IPS-20b (cell line): ENCODE measurements around the gene TFDP1.

Experiments
- H3K27ac ChIP-seq: one replicate; pipeline ENCODE4 v1.5.1; 2013; ENCODE audit warnings: low read length
- H3K27me3 ChIP-seq: 2 replicates; pipeline ENCODE4 v1.6.1; 2013; ENCODE audit warnings: mild to moderate bottlenecking, low read length, inconsistent platforms; ENCODE audit not compliant: insufficient read depth
- H3K36me3 ChIP-seq: 2 replicates; pipeline ENCODE4 v1.6.1; 2013; ENCODE audit warnings: low read depth, mild to moderate bottlenecking, inconsistent platforms, low read length, moderate library complexity; ENCODE audit not compliant: insufficient read depth
- H3K4me1 ChIP-seq: 2 replicates; pipeline ENCODE4 v1.6.1; 2013; ENCODE audit warnings: mild to moderate bottlenecking, control low read depth, inconsistent platforms, low read length, moderate library complexity; ENCODE audit not compliant: insufficient read depth
- H3K4me3 ChIP-seq: 2 replicates; pipeline ENCODE4 v1.5.1; 2013; ENCODE audit warnings: mild to moderate bottlenecking, low read length, inconsistent platforms
- H3K9ac ChIP-seq: 2 replicates; pipeline ENCODE4 v1.6.1; 2013; ENCODE audit warnings: low read depth, mild to moderate bottlenecking, inconsistent platforms, low read length, moderate library complexity
- H3K9me3 ChIP-seq: 2 replicates; pipeline ENCODE4 v1.6.1; 2013; ENCODE audit warnings: mild to moderate bottlenecking, low read depth, low read length, inconsistent platforms; ENCODE audit not compliant: insufficient read depth

TFDP1 gene

DNA sequence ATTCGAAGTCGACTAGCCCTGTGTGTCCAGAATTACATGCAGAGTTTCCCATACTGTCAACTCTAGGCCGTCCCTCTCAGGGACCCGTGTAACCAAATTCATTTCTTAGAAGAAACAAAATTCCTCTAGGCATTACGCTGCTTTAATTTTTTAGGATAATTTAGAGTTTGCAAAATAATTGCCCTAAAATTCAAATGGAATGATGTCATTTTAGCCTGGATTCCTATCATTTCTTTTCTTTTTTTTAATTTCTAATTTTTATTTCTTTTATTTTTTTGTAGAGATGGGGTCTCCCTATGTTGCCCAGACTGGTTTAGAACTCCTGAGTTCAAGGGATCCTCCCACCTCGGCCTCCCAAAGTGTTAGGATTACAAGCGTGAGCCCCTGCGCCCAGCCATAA is 74.8 kb downstream of the TFDP1 start:
- Histone ChIP-seq H3K9ac (no peak overlapping the region), H3K36me3 (no peaks in the 10 kb centered on the region), H3K27me3 (no peaks in the 10 kb centered on the region), H3K4me1 (no peaks in the 10 kb centered on the region), H3K9me3 (0 out of 2 replicates have a peak, but pooled peaks cover 2% of the 10 kb centered on the region), H3K27ac (no peak overlapping the region), H3K4me3 (no peak overlapping the region)

DNA sequence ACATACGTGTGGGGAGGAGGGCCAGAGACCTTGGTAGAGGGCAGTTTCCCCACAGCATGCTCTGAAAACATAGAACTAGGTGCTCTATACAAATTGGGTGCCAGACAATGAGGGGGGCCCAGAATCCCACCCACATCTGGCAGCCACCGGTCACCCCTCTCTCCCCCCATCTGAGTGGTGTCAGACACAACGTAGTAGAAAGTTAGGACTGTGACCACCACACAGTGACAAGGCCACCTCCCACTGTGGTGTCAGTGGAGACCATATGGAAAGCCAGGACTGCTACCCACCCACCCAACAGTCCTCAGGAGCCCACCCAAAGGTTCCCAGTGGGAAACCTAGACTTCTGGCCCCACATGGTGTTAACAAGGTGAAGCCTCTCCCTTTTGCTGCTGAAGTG is 75.5 kb downstream of the TFDP1 start:
- Histone ChIP-seq H3K27me3 (no peaks in the 10 kb centered on the region), H3K4me3 (no peak overlapping the region), H3K9ac (no peak overlapping the region), H3K4me1 (no peaks in the 10 kb centered on the region), H3K27ac (no peak overlapping the region), H3K36me3 (no peaks in the 10 kb centered on the region), H3K9me3 (0 out of 2 replicates have a peak, but pooled peaks cover 2% of the 10 kb centered on the region)

DNA sequence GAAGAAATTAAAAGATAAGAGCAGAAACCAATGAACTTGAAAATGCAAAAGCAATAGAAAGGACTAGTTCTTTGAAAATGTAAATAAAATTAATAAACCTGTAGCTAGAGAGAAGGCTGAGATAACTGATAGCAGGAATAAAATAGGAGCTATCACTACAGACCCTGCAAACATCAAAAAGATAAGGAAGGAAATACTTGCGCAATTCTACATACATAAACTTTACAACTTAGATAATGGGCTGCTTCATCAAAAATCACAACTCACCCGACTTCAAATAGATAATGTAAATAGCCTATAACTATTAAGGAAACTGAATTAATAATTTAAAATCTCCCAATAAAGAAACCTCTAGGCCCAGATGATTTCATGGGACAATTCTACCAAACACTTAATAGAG is 77.0 kb downstream of the TFDP1 start:
- Histone ChIP-seq H3K36me3 (no peaks in the 10 kb centered on the region), H3K27ac (no peak overlapping the region), H3K27me3 (no peaks in the 10 kb centered on the region), H3K4me3 (no peak overlapping the region), H3K4me1 (no peaks in the 10 kb centered on the region), H3K9ac (no peak overlapping the region), H3K9me3 (0 out of 2 replicates have a peak, but pooled peaks cover 2% of the 10 kb centered on the region)

DNA sequence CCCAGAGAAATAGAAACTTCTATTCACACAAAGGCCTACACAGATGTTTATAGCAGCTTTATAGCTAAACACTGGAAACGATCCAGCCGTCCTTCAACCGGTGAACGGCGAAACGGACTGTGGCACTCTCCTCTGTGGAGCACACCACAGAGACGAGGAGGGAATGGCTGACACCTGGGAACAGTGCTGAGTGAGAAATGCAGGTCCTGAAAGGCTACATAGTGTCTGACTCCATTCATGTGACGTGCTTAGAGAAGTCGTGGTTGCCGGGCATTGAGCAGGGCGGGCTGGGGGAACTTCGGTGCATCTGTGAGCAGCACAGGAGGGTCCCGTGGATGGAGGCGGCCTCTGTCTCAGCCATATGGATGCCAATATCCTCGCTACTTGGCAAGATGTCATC is 79.4 kb downstream of the TFDP1 start:
- Histone ChIP-seq H3K27ac (no peak overlapping the region), H3K4me1 (no peaks in the 10 kb centered on the region), H3K9me3 (0 out of 2 replicates have a peak, but pooled peaks cover 2% of the 10 kb centered on the region), H3K9ac (no peak overlapping the region), H3K4me3 (no peak overlapping the region), H3K27me3 (no peaks in the 10 kb centered on the region), H3K36me3 (no peaks in the 10 kb centered on the region)

DNA sequence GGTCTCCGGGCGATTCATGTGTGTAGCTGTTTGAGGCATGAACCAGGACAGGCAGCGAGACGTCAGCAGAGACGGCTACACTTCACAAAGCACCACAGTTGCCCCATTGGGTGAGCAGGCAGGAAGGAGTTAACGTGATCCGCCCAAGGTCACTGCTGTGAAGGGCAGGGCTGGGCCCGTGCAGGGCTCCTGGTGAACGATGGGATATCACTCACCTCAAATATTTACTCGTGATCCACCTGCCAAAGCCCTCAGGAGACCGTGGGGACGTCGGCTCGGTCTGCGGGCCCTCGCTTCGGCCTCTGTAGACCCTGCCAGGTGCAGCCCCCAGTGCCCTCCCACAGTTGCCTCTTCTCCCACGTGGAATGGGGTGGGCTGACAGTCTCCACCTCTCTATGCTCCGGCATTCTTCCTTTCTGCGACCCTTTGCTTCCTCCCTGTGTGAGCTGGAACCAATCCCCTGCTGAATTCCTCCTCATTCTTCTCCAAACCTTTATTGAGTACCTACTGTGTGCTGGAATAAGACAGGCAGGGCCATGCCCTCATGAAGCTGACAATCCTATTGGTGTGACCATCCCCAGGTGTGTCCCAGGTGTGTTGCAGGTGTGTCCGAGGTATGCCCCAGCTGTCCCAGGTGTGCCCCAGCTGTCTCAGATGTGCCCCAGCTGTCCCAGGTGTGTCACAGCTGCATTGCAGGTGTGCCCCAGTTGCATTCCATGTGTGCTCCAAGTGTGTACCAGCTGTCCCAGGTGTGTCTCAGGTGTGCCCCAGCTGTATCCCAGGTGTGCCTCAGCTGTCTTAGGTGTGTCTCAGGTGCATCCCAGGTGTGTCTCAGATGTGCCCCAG is 80.4 kb downstream of the TFDP1 start:
- Histone ChIP-seq H3K9me3 (0 out of 2 replicates have a peak, but pooled peaks cover 2% of the 10 kb centered on the region), H3K9ac (no peak overlapping the region), H3K36me3 (no peaks in the 10 kb centered on the region), H3K27me3 (no peaks in the 10 kb centered on the region), H3K27ac (no peak overlapping the region), H3K4me1 (no peaks in the 10 kb centered on the region), H3K4me3 (no peak overlapping the region)

DNA sequence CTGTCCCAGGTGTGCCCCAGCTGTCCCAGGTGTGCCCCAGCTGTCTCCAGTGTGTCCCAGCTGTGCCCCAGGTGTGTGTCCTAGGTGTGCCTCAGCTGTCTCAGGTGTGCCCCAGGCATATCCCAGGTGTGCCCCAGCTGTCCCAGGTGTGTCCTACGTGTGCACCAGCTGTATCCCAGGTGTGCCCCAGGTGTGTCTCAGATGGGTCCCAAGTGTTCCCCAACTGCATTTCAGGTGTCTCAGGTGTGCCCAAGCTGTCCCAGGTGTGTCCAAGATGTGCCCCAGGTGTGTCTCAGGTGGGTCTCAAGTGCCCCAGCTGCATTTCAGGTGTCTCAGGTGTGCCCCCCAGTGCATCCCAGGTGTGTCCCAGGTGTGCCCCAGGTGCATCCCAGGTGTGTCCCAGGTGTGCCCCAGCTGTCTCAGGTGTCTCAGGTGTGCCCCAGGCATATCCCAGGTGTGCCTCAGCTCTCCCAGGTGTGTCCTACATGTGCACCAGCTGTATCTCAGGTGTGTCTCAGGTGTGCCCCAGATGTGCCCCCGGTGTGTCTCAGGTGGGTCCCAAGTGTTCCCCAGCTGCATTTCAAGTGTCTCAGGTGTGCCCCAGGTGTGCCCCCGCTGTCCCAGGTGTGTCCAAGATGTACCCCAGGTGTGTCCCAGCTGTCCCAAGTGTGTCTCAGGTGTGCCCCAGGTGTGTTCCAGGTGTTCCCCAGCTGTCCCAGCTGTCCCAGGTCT is 81.2 kb downstream of the TFDP1 start:
- no peaks in the 10 kb centered on the region for H3K27me3 ChIP-seq
- no peak overlapping the region for H3K27ac ChIP-seq
- H3K4me1 ChIP-seq, result no peaks in the 10 kb centered on the region
- no peak overlapping the region for H3K9ac ChIP-seq
- no peak overlapping the region for H3K4me3 ChIP-seq
- H3K36me3 ChIP-seq, result no peaks in the 10 kb centered on the region
- H3K9me3 ChIP-seq, result 0 out of 2 replicates have a peak, but pooled peaks cover 2% of the 10 kb centered on the region

DNA sequence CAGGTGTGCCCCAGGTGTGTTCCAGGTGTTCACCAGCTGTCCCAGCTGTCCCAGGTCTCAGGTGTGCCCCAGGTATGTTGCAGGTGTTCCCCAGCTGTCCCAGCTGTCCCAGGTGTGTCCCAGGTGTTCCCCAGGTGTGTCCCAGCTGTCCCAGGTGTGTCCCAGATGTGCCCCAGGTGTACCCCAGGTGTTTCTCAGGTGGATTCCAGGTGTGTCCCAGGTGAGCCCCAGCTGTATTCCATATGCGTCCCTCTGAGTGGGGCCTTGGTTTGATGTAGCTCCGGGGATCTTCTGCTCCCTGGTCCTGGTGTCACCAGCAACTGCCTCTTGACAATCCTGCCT is 81.7 kb downstream of the TFDP1 start:
- H3K9me3 ChIP-seq, result 0 out of 2 replicates have a peak, but pooled peaks cover under 1% of the 10 kb centered on the region
- no peak overlapping the region for H3K4me3 ChIP-seq
- H3K27ac ChIP-seq, result no peak overlapping the region
- H3K36me3 ChIP-seq, result no peaks in the 10 kb centered on the region
- no peaks in the 10 kb centered on the region for H3K4me1 ChIP-seq
- H3K27me3 ChIP-seq, result no peaks in the 10 kb centered on the region
- no peak overlapping the region for H3K9ac ChIP-seq

DNA sequence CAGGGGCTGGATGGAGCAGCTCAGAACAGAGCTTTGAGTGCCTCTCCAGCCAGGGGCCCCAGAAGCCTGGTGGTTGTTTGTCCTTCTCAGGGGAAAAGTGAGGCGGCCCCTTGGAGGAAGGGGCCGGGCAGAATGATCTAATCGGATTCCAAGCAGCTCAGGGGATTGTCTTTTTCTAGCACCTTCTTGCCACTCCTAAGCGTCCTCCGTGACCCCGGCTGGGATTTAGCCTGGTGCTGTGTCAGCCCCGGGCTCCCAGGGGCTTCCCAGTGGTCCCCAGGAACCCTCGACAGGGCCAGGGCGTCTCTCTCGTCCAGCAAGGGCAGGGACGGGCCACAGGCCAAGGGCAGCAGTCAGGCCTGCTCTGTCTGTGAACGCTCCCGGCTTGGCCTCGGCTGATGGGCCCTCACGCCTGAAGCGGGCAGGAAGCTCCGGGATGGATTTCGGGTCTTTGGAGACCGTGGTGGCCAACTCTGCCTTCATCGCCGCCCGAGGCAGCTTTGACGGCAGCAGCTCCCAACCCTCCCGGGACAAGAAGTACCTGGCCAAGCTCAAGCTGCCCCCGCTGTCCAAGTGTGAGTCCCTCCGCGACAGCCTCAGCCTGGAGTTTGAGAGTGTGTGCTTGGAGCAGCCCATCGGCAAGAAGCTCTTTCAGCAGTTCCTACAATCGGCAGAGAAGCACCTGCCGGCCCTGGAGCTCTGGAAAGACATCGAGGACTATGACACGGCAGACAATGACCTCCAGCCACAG is 82.6 kb downstream of the TFDP1 start, which contains the start of gene GRK1:
TSS of gene GRK1 (plus strand) at position 269 of the 751 bp plus-strand sequence. CDS start at position 437, 168 bp downstream.
- no peak within 1 kb of the TSS for H3K9ac ChIP-seq
- no peaks in the 10 kb centered on the region for H3K27me3 ChIP-seq
- H3K36me3 ChIP-seq, result no peaks in the 10 kb centered on the region
- no peaks in the 10 kb centered on the region for H3K4me1 ChIP-seq
- H3K4me3 ChIP-seq, result no peak within 1 kb of the TSS
- no peaks in the 10 kb centered on the region for H3K9me3 ChIP-seq
- no peak within 1 kb of the TSS for H3K27ac ChIP-seq

DNA sequence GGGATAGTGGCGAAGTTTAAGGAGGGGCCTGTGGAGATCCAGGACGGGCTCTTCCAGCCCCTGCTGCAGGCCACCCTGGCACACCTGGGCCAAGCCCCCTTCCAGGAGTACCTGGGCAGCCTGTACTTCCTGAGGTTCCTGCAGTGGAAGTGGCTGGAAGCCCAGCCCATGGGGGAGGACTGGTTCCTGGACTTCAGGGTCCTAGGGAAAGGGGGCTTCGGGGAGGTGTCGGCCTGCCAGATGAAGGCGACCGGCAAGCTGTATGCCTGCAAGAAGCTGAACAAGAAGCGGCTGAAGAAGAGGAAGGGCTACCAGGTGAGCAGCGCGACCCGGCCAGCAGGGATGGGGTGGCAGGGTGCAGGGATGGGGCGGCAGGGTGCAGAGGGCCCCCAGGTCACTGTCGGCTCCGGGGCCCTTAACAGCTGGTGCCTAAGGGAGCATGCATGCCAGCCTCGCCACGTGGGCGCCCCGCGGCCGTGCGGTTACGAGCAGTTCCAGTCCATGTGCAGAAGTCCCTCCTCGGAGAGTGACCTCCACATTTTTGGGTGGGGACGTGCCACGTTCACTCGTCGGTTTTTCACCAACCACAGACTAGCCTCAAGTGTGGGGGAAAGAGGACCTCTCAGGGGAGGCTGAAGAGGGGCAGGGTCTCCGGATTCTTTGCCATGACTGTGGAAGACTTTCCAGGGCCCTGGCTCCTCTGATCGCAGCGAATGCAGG is 83.4 kb downstream of the TFDP1 start:
- Histone ChIP-seq H3K36me3 (no peaks in the 10 kb centered on the region), H3K27me3 (no peaks in the 10 kb centered on the region), H3K27ac (no peak overlapping the region), H3K9me3 (no peaks in the 10 kb centered on the region), H3K4me3 (no peak overlapping the region), H3K9ac (no peak overlapping the region), H3K4me1 (no peaks in the 10 kb centered on the region)

DNA sequence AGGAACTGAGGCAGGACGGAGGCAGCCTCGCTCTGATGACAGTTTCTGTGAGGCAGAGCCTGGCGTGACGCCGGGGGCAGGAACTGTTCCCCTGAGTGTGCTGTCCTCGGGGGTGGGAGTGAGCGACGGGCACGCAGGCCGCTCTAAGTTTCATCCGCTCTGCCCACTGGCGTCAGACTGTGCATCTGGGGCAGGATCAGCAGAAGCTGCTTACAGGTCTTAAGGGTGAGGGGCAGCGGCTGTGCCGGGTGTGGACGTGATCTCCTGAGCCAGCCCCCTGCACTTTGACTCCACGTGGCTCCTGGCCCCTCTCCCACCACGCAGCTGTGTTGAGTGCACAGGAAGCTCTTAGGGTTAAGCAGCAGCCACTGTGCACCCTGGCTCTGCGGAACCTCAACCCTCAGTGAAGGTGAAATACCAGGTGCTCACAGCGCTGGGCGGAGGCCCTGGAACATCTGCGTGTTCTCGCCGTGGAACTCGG is 84.0 kb downstream of the TFDP1 start:
- H3K9ac ChIP-seq, result no peak overlapping the region
- H3K27ac ChIP-seq, result no peak overlapping the region
- no peaks in the 10 kb centered on the region for H3K36me3 ChIP-seq
- H3K9me3 ChIP-seq, result no peaks in the 10 kb centered on the region
- H3K4me1 ChIP-seq, result no peaks in the 10 kb centered on the region
- H3K4me3 ChIP-seq, result no peak overlapping the region
- H3K27me3 ChIP-seq, result no peaks in the 10 kb centered on the region

DNA sequence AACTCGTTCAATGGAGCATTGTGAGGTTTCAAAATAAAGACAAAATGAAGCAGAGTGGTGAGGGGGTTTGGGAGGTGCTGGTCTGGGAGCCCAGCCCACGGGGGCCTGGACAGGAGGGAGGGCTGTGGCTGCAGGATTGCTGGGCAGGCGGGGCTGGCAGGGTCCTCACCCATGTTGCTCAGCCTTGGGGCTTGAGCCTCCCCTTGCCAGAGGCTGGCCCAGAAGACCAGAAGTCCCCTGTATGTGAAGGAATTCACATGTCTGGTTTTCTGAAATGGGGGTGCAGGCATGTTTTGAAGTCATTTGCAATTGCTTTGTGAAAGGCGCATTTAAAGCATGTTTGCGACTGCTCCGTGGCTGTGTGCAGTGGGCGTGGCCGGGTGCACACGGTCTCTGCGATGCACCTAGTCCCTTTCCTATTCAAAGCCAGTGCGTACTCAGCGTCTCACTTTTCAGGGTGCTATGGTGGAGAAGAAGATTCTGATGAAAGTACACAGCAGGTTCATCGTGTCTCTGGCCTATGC is 84.7 kb downstream of the TFDP1 start:
- no peaks in the 10 kb centered on the region for H3K9me3 ChIP-seq
- no peak overlapping the region for H3K4me3 ChIP-seq
- no peaks in the 10 kb centered on the region for H3K27me3 ChIP-seq
- no peaks in the 10 kb centered on the region for H3K4me1 ChIP-seq
- H3K9ac ChIP-seq, result no peak overlapping the region
- H3K27ac ChIP-seq, result no peak overlapping the region
- no peaks in the 10 kb centered on the region for H3K36me3 ChIP-seq
